Motor neuron (in vitro differentiated cells): Measurements from ENCODE around the gene PHPT1. TPM values are rescaled to one million over a fixed set of nuclear protein-coding genes. Genes with fewer than 3 reads are reported as not detected.
"Not testable (repeated sequence)": the region's sequence is repeated elsewhere in the genome, so short reads cannot be mapped to it uniquely, and the experiment has no call there.

Source experiments
- ATAC-seq, 8 experiments: fragments of 200-7000 bp; cut with Tn5 transposase; replicated peaks in 6 of 8; 2 replicates each; pipeline ENCODE4 v1.8.0; 2021; ENCODE audit warnings: mild to moderate bottlenecking in 8 of 8, moderate library complexity in 8 of 8
- H3K27ac ChIP-seq, 2 donors: fragments of 250-450 bp; sonication (Bioruptor Pico); 2 replicates each; pipeline ENCODE4 v1.9.0; 2021; ENCODE audit warnings: antibody characterized with exemption in 2 of 2, mild to moderate bottlenecking in 2 of 2, moderate library complexity in 1 of 2
- H3K4me1 ChIP-seq, 2 donors: fragments of 250-450 bp; sonication (Bioruptor Pico); replicated peaks in 1 of 2; 2 replicates each; pipeline ENCODE4 v1.6.1; 2021; ENCODE audit warnings: antibody characterized with exemption in 2 of 2, mild to moderate bottlenecking in 2 of 2, moderate library complexity in 1 of 2
- H3K4me3 ChIP-seq, 5 donors: fragments of 250-450 bp; sonication (Bioruptor Pico); 2 replicates each; pipeline ENCODE4 v1.9.0; 2021; ENCODE audit warnings: antibody characterized with exemption in 5 of 5, mild to moderate bottlenecking in 5 of 5, moderate library complexity in 4 of 5
- WGBS, 10 experiments: fragments of 450-650 bp; shearing (Covaris generic); methylation state at CpG; one replicate each; pipeline ENCODE4 v1.0.0; 2022; 5-methylcytosine and 5-hydroxymethylcytosine counted together
- in situ Hi-C, 9 experiments: fragments of 400-800 bp; cut with MboI; loops; one replicate each; pipeline ENCODE4 v1.15.0; 2021; ENCODE audit warnings: low sequenced_read_pairs in 9 of 9, low pct_unique_long_range_greater_than_20kb in 2 of 9; ENCODE audit not compliant: unreplicated experiment in 9 of 9
- total RNA-seq, 8 experiments: library from RNA; unstranded; fragments of 300-600 nt; gene quantifications; 2 replicates each; pipeline versions ENCODE4 v1.2.3 to v1.2.4, GENCODE V29; 2022

Gene PHPT1
- total RNA-seq, 8 experiments from 2014 or later: 134 to 366 (median 259) TPM

- WGBS, 10 experiments: no CpG with 5 or more reads among the region's 21 CpGs
- H3K4me1 ChIP-seq: peaks cover 49 to 59% of the 10 kb centered on the region in 2 donors
- ATAC-seq: peak in 2 of 8 experiments; percentile 1 to 2
- H3K4me3 ChIP-seq: peak overlapping the region; percentile 4 to 72 (median 44)
- peak overlapping the region; percentile 19 to 79 for H3K27ac ChIP-seq
- in situ Hi-C loops: not testable (repeated sequence)
Observed at GRCh38 chr9:136843159-136843800, 5.9 kb upstream of the PHPT1 start.

GRCh38 chr9:136843801-136844740 lies 5.1 kb upstream of the PHPT1 start:
- peak in 5 of 8 experiments; percentile 0 to 5 (median 4) for ATAC-seq
- 0 to 8% methylated on average over 3 to 5 of the region's 99 CpGs; no CpG with 5 or more reads in 8 of the 10 experiments for WGBS, 10 experiments
- Histone ChIP-seq H3K27ac (peak overlapping the region in 1 of 2 donors; percentile 79), H3K4me3 (peak overlapping the region; percentile 1 to 72 (median 44)), H3K4me1 (peaks cover 49 to 59% of the 10 kb centered on the region in 2 donors)
- in situ Hi-C loops: not testable (repeated sequence)

GRCh38 chr9:136844761-136845464 lies 4.3 kb upstream of the PHPT1 start:
- peak overlapping the region in 3 of 5 donors; percentile 5 to 72 (median 44) for H3K4me3 ChIP-seq
- H3K27ac ChIP-seq: no peak overlapping the region
- in situ Hi-C loops: no loop called here
- H3K4me1 ChIP-seq: peaks cover 43 to 51% of the 10 kb centered on the region in 2 donors
- ATAC-seq: no peak
- WGBS, 10 experiments: no CpG with 5 or more reads among the region's 88 CpGs

GRCh38 chr9:136845465-136846260 lies 3.5 kb upstream of the PHPT1 start:
- in situ Hi-C loops: no loop called here
- H3K4me1 ChIP-seq: peaks cover 42 to 50% of the 10 kb centered on the region in 2 donors
- no peak for ATAC-seq
- H3K27ac ChIP-seq: no peak overlapping the region
- 65 to 100% methylated on average over 5 to 16 of the region's 102 CpGs; no CpG with 5 or more reads in 8 of the 10 experiments for WGBS, 10 experiments
- peak overlapping the region in 4 of 5 donors; percentile 55 to 94 (median 74) for H3K4me3 ChIP-seq

GRCh38 chr9:136846376-136847087 lies 2.7 kb upstream of the PHPT1 start:
- H3K4me3 ChIP-seq: peak overlapping the region in 4 of 5 donors; percentile 55 to 94 (median 74)
- ATAC-seq: no peak
- in situ Hi-C loops: no loop called here
- H3K27ac ChIP-seq: peak overlapping the region; percentile 94 to 95
- 0 to 84% (median 10%) methylated on average over 1 to 7 of the region's 98 CpGs; no CpG with 5 or more reads in 5 of the 10 experiments for WGBS, 10 experiments
- peaks cover 37 to 47% of the 10 kb centered on the region in 2 donors for H3K4me1 ChIP-seq

- in situ Hi-C loops: no loop called here
- ATAC-seq: peak; percentile 0 to 42 (median 10)
- H3K27ac ChIP-seq: peak overlapping the region; percentile 94 to 95
- 0% methylated on average over 1 of the region's 75 CpGs; no CpG with 5 or more reads in 9 of the 10 experiments for WGBS, 10 experiments
- peaks cover 31 to 40% of the 10 kb centered on the region in 2 donors for H3K4me1 ChIP-seq
- H3K4me3 ChIP-seq: peak overlapping the region; percentile 55 to 94 (median 72)
Observed at GRCh38 chr9:136847088-136847825, 2.0 kb upstream of the PHPT1 start.

- H3K4me1 ChIP-seq: peaks cover 31 to 40% of the 10 kb centered on the region in 2 donors
- H3K4me3 ChIP-seq: peak overlapping the region; percentile 55 to 94 (median 72)
- peak; percentile 15 to 41 (median 20) for ATAC-seq
- H3K27ac ChIP-seq: peak overlapping the region; percentile 94 to 95
- in situ Hi-C loops: no loop called here
- WGBS, 10 experiments: 0 to 10% (median 0%) methylated on average over 1 to 8 of the region's 48 CpGs; no CpG with 5 or more reads in 4 of the 10 experiments
Observed at GRCh38 chr9:136847826-136848392, 1.3 kb upstream of the PHPT1 start.

- H3K27ac ChIP-seq: peak overlapping the region; percentile 94 to 95
- peaks cover 25 to 34% of the 10 kb centered on the region in 2 donors for H3K4me1 ChIP-seq
- ATAC-seq: peak; percentile 1 to 24 (median 6)
- 0% methylated on average over 6 of the region's 53 CpGs; no CpG with 5 or more reads in 9 of the 10 experiments for WGBS, 10 experiments
- in situ Hi-C loops: no loop called here
- peak overlapping the region; percentile 55 to 94 (median 72) for H3K4me3 ChIP-seq
Observed at GRCh38 chr9:136848393-136849037, 694 bp upstream of the PHPT1 start.

- peak overlapping the region; percentile 55 to 94 (median 72) for H3K4me3 ChIP-seq
- H3K27ac ChIP-seq: peak overlapping the region; percentile 94 to 95
- in situ Hi-C loops: no loop called here
- 27 to 83% (median 58%) methylated on average over 6 to 9 of the region's 43 CpGs; no CpG with 5 or more reads in 5 of the 10 experiments for WGBS, 10 experiments
- no peak for ATAC-seq
- H3K4me1 ChIP-seq: peaks cover 17 to 21% of the 10 kb centered on the region in 2 donors
Observed at GRCh38 chr9:136849960-136850865, 1.0 kb downstream of the PHPT1 start.
